ENCODE results near the gene TSEN15. TPM values are rescaled to one million over a fixed set of nuclear protein-coding genes. Genes with fewer than 3 reads are reported as not detected.

Gene TSEN15
- total RNA-seq, 1 experiment from 2014 or later: 31.1 TPM

GRCh38 chr1:184078564-184079249, 27.2 kb downstream of the TSEN15 start:
- no peak overlapping the region for H3K27ac ChIP-seq (ENCODE audit: low read depth, low read length)
- H3K4me1 ChIP-seq (ENCODE audit: control insufficient read depth in 1 of 2, insufficient read depth in 2 of 2, low read length in 2 of 2): no peaks in the 10 kb centered on the region
- TF ChIP-seq REST (IDR thresholded peaks at IDR 0.05; ENCODE audit: low read depth): no peak
- TF ChIP-seq SRF (IDR thresholded peaks at IDR 0.05; ENCODE audit: low read depth): no peak
- no peak for TF ChIP-seq ATF3 (IDR thresholded peaks at IDR 0.05)
- TF ChIP-seq RAD21 (IDR thresholded peaks at IDR 0.05; ENCODE audit: low read depth): no peak
- TF ChIP-seq MAX (IDR thresholded peaks at IDR 0.05): no peak
- no peak for TF ChIP-seq SP1 (IDR thresholded peaks at IDR 0.05; ENCODE audit: low read depth)
- TF ChIP-seq POLR2AphosphoS5 (IDR thresholded peaks at IDR 0.05; ENCODE audit: low read depth, low read length): no peak
- no peak for TF ChIP-seq SIN3A (IDR thresholded peaks at IDR 0.05; ENCODE audit: low read depth)
- TF ChIP-seq ZFX (IDR thresholded peaks at IDR 0.05): no peak
- no peaks in the 10 kb centered on the region for H3K27me3 ChIP-seq (ENCODE audit: insufficient read depth, low read length)
- no peaks in the 10 kb centered on the region for H3K9me2 ChIP-seq (ENCODE audit: insufficient read depth)
- H3K36me3 ChIP-seq (ENCODE audit: control insufficient read depth in 1 of 2, insufficient read depth in 2 of 2, low read length in 2 of 2): no peaks in the 10 kb centered on the region
- no peak for DNase-seq (ENCODE audit: low read depth, low spot score)
- no peak overlapping the region for H2AFZ ChIP-seq (ENCODE audit: low read depth, low read length, poor library complexity, severe bottlenecking)
- ChIA-PET RAD21 (ENCODE audit: low non-redundant PET in 1 of 2, low total read pairs in 2 of 2, uncharacterized antibody in 2 of 2, unreplicated experiment in 2 of 2) (no interaction called here), CTCF (no interaction called here), POLR2A (no interaction called here)
- no peaks in the 10 kb centered on the region for H3K79me2 ChIP-seq (ENCODE audit: insufficient read depth, low read length)
- no peaks in the 10 kb centered on the region; a peak in 1 of 4 replicates for H3K9me3 ChIP-seq (ENCODE audit: control insufficient read depth in 1 of 2, insufficient read depth in 1 of 2, low read depth in 1 of 2, low read length in 2 of 2)
- H3K9ac ChIP-seq (ENCODE audit: low read length): no peak overlapping the region
- no peak for ATAC-seq
- H3K4me2 ChIP-seq (ENCODE audit: low read length): no peak overlapping the region
- H4K20me1 ChIP-seq (ENCODE audit: insufficient read depth): no peaks in the 10 kb centered on the region
- no TSS peak for BruUV-seq (replicated peaks)
- intact Hi-C loops (cut with micrococcal nuclease): no loop called here
- H3K4me3 ChIP-seq (replicated peaks in 1 of 2; ENCODE audit: low read depth in 1 of 2, low read length in 2 of 2): no peak overlapping the region
